ENCODE data around the gene ABAT.

ABAT gene

GRCh38 chr16:8819411-8820034 is 145.1 kb downstream of the ABAT start:
- DNase-seq: no peak

DNA sequence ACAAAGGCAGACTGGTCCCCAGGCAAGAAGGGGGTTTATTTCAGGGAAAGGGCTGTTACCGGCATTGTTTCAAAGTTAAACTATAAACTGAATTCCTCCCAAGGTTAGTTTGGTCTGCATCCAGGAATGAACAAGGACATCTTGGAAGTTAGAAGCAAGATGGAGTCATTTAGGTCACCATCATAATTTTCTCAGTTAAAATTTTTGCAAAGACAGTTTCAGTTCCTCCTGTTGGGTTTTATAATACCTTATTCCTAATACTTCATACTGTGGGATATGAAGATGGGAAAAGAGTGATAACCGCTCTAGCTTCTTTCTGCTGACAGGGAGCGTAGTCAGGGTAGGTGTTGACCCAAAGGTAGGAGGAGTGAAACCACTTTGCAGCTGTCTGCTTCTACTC is 148.0 kb downstream of the ABAT start:
- no peak for DNase-seq

DNA sequence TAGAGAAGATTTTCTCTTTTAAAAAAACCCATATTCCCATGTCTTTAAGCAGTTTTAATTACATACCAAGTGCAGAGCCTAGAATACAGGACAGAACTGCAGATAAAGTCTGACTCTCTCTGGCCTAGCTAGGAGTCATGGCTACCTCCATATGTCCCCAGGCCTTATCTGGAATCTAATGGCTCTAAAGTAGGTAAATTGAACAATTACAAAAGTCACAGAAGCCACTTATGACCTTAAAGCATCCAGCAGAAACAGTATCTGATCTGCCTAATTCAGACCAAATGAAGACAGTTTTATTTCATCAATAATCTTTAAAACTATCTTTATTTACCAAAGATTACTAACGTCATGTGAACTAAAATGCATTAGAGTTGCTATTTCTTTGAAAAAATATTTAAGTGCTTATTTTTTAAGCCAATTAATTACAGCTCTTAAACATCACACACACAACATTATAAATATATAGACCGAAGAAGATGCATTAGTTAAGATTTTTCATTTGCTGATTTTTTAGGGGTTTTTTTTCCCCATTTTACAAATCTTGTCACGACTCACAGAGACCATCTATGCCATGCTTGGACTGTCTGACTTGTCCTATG is 152.0 kb downstream of the ABAT start:
- DNase-seq: no peak

DNA sequence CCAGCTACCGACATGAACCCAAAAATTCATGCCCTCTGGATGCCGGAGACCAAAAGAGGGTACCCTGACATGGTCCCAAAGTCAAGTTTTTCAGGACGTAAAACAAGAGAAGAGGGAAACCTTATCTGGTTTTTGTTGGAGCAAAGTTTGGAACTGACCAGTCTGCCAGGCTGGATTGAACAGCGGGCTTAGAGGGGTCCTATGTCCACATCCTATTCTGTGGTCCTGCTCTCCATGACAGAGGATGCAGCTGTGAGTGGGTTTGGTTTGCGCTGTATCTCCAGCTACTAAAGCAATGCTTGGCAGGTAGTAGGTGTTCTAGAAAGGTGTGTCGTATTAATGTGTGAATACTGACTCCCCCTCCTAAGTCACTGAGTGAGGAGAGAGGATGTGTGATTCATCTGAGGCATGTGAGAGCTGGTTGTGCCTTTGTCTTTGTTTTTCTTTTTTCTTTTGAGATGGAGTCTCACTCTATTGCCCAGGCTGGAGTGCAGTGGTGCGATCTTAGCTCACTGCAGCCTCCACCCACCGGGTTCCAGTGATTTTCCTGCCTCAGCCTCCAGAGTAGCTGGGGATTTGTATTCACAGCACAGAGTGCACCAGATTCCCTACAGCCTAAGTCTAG is 154.2 kb downstream of the ABAT start:
- no peak for DNase-seq

DNA sequence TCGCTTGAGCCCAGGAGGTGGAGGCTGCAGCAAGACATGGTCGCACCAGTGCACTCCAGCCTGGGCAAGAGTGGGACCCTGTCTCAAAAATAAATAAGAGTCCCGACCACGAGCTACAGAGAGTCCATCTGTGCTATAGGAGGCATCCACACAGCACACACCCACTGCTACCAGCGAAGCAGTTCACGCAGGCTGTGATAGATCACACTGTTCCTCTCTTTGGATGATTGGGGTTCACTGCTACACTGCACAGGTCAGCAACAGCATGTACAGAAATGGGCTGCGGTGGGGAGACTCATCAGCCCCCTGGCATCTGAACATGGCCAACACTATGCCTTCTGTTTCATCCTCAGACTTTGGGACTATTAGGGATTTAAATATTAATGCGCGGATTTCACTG is 157.0 kb downstream of the ABAT start:
- DNase-seq: no peak

DNA sequence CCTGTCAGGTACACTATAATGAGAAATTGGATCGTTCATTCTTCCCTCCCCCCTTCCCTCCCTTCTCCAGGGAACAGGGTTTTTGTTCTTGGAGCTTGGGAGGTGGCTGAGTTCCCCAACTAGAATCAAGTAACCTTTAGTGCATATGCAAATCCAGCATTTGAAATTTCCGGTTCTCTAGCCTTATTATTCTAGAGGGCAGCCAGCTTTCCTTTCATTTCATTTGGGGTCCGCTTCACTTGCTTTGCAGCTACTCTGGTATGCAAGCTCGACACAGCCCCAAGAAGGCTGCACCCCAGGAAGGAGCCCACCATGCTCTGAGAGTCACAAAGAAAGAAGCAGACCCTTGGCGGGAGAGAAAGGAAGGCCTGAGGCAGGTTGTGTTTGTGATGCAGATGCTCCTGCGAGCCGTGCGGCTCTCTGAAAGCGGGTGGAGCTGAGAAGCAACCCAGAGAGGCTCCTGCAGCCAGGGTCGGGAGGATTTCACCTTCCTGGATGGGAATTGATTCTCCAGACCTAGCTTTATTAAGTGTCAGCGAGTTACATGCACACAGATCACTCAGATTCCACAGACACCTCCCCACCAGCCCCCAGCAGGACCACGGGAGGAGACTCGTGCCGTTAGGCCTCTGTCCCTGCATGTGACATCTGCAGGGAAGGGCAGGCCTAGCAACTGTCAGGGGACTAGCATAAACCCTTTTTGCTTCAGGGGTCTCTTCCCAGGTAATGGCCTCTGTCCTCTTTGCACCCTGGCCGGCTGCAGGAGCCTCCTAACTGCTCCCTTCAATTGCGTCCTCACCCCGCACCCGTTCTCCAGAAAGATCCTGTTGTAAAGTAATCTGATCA is 157.7 kb downstream of the ABAT start:
- no peak for DNase-seq

DNA sequence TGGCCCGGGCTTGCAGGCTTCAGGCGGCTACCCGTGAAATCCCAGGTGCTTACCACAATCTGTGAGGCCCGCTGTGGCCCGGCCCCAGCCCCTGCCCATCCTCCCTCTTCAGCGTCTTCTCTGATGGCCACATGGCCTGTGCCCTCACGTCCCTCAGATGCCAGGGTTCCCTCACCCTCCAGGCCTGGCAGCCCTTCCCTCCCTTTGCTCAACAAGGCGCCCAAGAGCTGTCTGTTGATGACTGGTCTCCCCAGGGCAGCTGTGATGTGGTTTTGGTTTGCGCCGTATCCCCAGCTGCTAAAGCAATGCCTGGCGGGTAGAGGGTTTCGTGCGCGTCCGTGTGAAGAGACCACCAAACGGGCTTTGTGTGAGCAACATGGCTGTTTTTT is 158.3 kb downstream of the ABAT start:
- DNase-seq: no peak
